LNCAP (cell line): ENCODE measurements around the gene TRMT112.

ENCODE experiments used
- TF ChIP-seq, protein P1 (sequence below): fragments of 450-650 bp; IDR thresholded peaks from 2 replicates; pipeline ENCODE4 v1.5.1; 2017; ENCODE audit warnings: mild to moderate bottlenecking

TRMT112 gene

GRCh38 chr11:64292460-64293254 is 24.7 kb downstream of the TRMT112 start:
- TF ChIP-seq, protein P1, sequence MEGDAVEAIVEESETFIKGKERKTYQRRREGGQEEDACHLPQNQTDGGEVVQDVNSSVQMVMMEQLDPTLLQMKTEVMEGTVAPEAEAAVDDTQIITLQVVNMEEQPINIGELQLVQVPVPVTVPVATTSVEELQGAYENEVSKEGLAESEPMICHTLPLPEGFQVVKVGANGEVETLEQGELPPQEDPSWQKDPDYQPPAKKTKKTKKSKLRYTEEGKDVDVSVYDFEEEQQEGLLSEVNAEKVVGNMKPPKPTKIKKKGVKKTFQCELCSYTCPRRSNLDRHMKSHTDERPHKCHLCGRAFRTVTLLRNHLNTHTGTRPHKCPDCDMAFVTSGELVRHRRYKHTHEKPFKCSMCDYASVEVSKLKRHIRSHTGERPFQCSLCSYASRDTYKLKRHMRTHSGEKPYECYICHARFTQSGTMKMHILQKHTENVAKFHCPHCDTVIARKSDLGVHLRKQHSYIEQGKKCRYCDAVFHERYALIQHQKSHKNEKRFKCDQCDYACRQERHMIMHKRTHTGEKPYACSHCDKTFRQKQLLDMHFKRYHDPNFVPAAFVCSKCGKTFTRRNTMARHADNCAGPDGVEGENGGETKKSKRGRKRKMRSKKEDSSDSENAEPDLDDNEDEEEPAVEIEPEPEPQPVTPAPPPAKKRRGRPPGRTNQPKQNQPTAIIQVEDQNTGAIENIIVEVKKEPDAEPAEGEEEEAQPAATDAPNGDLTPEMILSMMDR = no peak

GRCh38 chr11:64291752-64292459 is 25.5 kb downstream of the TRMT112 start:
- TF ChIP-seq, protein P1 = no peak

GRCh38 chr11:64291262-64291751 is 26.1 kb downstream of the TRMT112 start, which contains the start of gene KCNK4:
TSS of gene KCNK4 (plus strand) at chr11:64291302. CDS start at chr11:64293019, 1,717 bp downstream.
- TF ChIP-seq, protein P1 = no peak

DNA sequence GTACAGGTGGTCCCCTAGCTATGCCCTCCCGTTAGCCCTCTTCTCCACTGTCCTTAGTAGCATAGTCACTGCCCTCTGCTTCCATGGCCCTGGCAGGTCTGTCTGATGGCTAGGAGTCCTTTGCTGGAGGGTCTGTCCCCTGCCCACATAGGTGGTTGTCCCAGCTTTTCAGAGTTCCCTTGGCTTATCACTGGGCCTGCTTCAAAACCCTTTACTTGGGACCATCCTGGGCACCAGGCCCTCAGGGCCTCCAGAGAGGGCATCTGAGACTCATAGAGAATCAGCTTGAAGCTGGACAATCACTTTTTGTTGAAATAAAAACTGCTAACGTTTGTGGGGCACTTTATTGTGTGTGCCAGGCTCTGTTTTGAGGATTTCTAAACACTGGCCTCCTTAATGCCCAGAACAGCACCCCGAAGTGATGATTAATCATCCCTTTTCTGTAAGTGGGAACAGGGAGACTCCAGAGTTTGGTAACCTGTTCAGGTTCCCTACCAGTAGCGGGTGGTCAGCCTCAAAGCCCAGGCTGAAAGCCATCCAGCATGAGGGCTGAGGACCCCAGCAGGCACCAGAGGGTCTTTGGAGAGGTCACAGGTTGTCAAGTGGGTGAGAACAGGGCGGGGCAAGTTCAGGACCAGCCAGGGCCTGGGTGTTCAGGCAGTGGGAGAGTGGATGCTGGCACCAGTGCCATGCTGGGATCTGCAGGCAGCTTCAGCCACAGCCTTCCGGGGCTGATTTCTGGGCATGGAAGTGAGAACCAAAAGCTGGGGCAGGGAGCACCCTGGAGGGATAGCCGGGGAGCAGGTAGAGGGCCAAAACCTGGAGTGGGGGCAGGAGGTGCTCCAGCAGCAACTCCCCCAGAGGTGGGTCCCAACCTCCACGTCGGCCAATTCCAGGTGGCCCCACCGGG is 26.8 kb downstream of the TRMT112 start:
- TF ChIP-seq, protein P1 = no peak

DNA sequence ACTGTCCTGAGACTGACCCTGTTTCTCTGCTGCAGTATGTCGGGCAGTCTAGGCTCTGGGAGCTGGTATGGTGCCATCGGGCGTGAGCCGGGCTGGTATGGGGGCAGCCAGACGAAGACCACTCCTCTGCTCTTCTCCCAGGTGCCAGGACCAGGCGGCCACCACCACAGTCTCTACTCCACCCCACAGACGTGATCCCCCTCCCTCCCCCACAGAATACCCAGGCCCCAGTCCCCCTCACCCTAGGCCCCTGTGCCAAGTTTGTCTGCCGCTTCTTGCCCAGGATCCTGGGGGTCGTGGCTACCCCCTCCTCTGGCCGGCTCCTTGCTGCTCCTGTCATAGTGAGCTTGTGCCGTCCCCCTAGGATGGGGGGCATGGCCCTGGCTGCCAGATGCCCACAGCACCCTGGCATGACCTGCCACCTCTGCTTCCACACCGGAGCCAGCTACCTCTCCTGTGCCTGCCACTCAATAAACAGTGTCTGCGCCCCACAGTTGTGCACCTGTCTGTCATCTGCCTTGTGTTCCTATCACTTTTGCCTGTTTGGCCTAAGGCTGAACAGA is 28.3 kb downstream of the TRMT112 start:
- TF ChIP-seq, protein P1 = no peak

- TF ChIP-seq, protein P1 = no peak
Measured at GRCh38 chr11:64288353-64288750, 29.0 kb downstream of the TRMT112 start.
